Inflammatory macrophage treated with lipopolysaccharide for 1 hour (primary cell): ENCODE results near the gene PALD1.

ENCODE experiments used
- DNase-seq, 2 donors: peaks; one replicate each; pipeline ENCODE4 v3.0.0-alpha.2; 2020 to 2022

The PALD1 gene

GRCh38 chr10:70615784-70616522 lies 137.4 kb downstream of the PALD1 start:
- no peak for DNase-seq

GRCh38 chr10:70616761-70617160 lies 138.2 kb downstream of the PALD1 start:
- no peak for DNase-seq
